Measurements from ENCODE around the gene DYSF.

DNA sequence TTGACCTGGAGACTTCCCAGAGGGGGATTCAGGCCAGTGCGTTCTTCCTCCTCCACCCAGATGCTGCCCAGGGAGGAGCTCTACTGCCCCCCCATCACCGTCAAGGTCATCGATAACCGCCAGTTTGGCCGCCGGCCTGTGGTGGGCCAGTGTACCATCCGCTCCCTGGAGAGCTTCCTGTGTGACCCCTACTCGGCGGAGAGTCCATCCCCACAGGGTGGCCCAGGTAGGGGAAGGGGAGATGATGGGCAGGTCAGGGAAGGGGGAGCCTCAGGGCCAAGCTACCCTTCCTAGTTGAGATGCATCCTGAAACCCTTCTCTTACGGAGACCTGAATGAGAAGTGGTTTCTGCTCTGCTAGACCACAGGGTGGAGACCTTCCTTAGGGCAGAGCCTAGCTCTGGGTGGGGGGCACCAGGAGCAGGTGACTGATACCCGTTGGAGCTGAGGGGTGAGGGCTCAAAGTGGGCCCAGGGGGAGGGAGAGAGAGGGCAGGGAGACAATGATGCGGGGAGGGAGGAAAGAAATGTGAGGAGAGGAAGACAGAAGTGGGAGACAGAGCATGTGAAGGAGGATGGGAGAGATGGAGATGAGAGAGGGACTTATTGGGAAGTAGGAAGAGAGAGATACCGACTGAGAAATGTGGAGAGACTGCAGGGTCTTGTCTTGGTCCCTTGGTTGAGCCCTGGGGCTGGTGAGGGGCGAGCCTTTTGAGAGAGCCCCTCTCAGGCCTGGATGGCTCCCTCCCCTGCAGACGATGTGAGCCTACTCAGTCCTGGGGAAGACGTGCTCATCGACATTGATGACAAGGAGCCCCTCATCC lies 159.4 kb downstream of the DYSF start:
- TF ChIP-seq, protein P1, sequence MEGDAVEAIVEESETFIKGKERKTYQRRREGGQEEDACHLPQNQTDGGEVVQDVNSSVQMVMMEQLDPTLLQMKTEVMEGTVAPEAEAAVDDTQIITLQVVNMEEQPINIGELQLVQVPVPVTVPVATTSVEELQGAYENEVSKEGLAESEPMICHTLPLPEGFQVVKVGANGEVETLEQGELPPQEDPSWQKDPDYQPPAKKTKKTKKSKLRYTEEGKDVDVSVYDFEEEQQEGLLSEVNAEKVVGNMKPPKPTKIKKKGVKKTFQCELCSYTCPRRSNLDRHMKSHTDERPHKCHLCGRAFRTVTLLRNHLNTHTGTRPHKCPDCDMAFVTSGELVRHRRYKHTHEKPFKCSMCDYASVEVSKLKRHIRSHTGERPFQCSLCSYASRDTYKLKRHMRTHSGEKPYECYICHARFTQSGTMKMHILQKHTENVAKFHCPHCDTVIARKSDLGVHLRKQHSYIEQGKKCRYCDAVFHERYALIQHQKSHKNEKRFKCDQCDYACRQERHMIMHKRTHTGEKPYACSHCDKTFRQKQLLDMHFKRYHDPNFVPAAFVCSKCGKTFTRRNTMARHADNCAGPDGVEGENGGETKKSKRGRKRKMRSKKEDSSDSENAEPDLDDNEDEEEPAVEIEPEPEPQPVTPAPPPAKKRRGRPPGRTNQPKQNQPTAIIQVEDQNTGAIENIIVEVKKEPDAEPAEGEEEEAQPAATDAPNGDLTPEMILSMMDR (IDR thresholded peaks at IDR 0.05): no peak
- no peak for TF ChIP-seq EP300 (IDR thresholded peaks at IDR 0.05; ENCODE audit: low read depth)

All from transverse colon (tissue), 3 donors.